ENCODE measurements around the gene KRT16. TPM values are rescaled to one million over a fixed set of nuclear protein-coding genes. Genes with fewer than 3 reads are reported as not detected.

Gene KRT16
- polyA plus RNA-seq, 3 donors: not detected

- H3K27ac ChIP-seq (ENCODE audit: low read depth in 1 of 2, low read length in 2 of 2): no peak overlapping the region
- no peak overlapping the region for H3K9ac ChIP-seq (ENCODE audit: insufficient read depth, low read length, poor library complexity, severe bottlenecking)
- H3K79me2 ChIP-seq (ENCODE audit: insufficient read depth, low read length): no peaks in the 10 kb centered on the region
- Mint-ChIP-seq H3K27me3 (ENCODE audit: low read depth in 3 of 3) (peaks cover 6 to 10% (median 8%) of the 10 kb centered on the region in 3 donors), H3K9me3 (no peaks in the 10 kb centered on the region), H3K27ac (no peak overlapping the region), H3K4me3 (no peak overlapping the region), H3K4me1 (no peaks in the 10 kb centered on the region), H3K36me3 (no peaks in the 10 kb centered on the region)
- H3K4me3 ChIP-seq (replicated peaks in 1 of 3; ENCODE audit: low read depth in 2 of 3, low read length in 3 of 3): no peak overlapping the region
- no peak overlapping the region for H3K4me2 ChIP-seq (replicated peaks; ENCODE audit: extremely low read depth, low read length, poor library complexity, severe bottlenecking)
- no peaks in the 10 kb centered on the region for H3K27me3 ChIP-seq (ENCODE audit: control insufficient read depth in 2 of 2, insufficient read depth in 2 of 2, low read length in 2 of 2)
- TF ChIP-seq CTCF (IDR thresholded peaks at IDR 0.05): no peak
- intact Hi-C loops (cut with micrococcal nuclease): no loop called here
- H3K9me3 ChIP-seq (replicated peaks in 1 of 2; ENCODE audit: control insufficient read depth in 1 of 2, insufficient read depth in 1 of 2, low read length in 2 of 2): no peaks in the 10 kb centered on the region
- H3K36me3 ChIP-seq (replicated peaks in 1 of 2; ENCODE audit: control insufficient read depth in 1 of 2, insufficient read depth in 2 of 2, low read length in 2 of 2): no peaks in the 10 kb centered on the region
- H2AFZ ChIP-seq (ENCODE audit: insufficient read depth, low read depth, low read length, poor library complexity, severe bottlenecking): no peak overlapping the region
- 96% methylated on average over 3 of the region's 5 CpGs for WGBS (ENCODE audit: insufficient coverage)
- no peaks in the 10 kb centered on the region for H4K20me1 ChIP-seq (ENCODE audit: insufficient read depth, low read length)
- no peak for DNase-seq
- H3K4me1 ChIP-seq (ENCODE audit: control insufficient read depth in 1 of 2, insufficient read depth in 2 of 2, low read length in 2 of 2): no peaks in the 10 kb centered on the region
These were observed 1.5 kb upstream of the KRT16 start for GRCh38 chr17:41614098-41614497.

GRCh38 chr17:41613277-41614082, 913 bp upstream of the KRT16 start:
- no peaks in the 10 kb centered on the region for H4K20me1 ChIP-seq (ENCODE audit: insufficient read depth, low read length)
- H3K9ac ChIP-seq (ENCODE audit: insufficient read depth, low read length, poor library complexity, severe bottlenecking): no peak overlapping the region
- H3K9me3 Mint-ChIP-seq: peaks cover 0 to 2% (median 0%) of the 10 kb centered on the region in 7 donors
- no peaks in the 10 kb centered on the region for H3K27me3 ChIP-seq (ENCODE audit: control insufficient read depth in 2 of 2, insufficient read depth in 2 of 2, low read length in 2 of 2)
- H3K4me3 ChIP-seq (replicated peaks in 1 of 3; ENCODE audit: low read depth in 2 of 3, low read length in 3 of 3): no peak overlapping the region
- no peaks in the 10 kb centered on the region for H3K79me2 ChIP-seq (ENCODE audit: insufficient read depth, low read length)
- H3K36me3 Mint-ChIP-seq: no peaks in the 10 kb centered on the region
- no peak overlapping the region for H3K4me2 ChIP-seq (replicated peaks; ENCODE audit: extremely low read depth, low read length, poor library complexity, severe bottlenecking)
- no peaks in the 10 kb centered on the region for H3K36me3 ChIP-seq (replicated peaks in 1 of 2; ENCODE audit: control insufficient read depth in 1 of 2, insufficient read depth in 2 of 2, low read length in 2 of 2)
- H2AFZ ChIP-seq (ENCODE audit: insufficient read depth, low read depth, low read length, poor library complexity, severe bottlenecking): no peak overlapping the region
- no peaks in the 10 kb centered on the region for H3K4me1 ChIP-seq (ENCODE audit: control insufficient read depth in 1 of 2, insufficient read depth in 2 of 2, low read length in 2 of 2)
- no peak overlapping the region for H3K27ac ChIP-seq (ENCODE audit: low read depth in 1 of 2, low read length in 2 of 2)
- H3K9me3 ChIP-seq (replicated peaks in 1 of 2; ENCODE audit: control insufficient read depth in 1 of 2, insufficient read depth in 1 of 2, low read length in 2 of 2): no peaks in the 10 kb centered on the region
- 95% methylated on average over 9 of the region's 11 CpGs for WGBS (ENCODE audit: insufficient coverage)
- intact Hi-C loops (cut with micrococcal nuclease): no loop called here
- no peak overlapping the region for H3K4me3 Mint-ChIP-seq
- H3K27me3 Mint-ChIP-seq (ENCODE audit: low read depth in 3 of 3): peaks cover 6 to 10% (median 8%) of the 10 kb centered on the region in 3 donors
- no peak for TF ChIP-seq CTCF (IDR thresholded peaks at IDR 0.05)
- no peaks in the 10 kb centered on the region for H3K4me1 Mint-ChIP-seq
- H3K27ac Mint-ChIP-seq: no peak overlapping the region
- DNase-seq: no peak

All from CD14-positive monocyte (primary cell).